SK-N-MC (cell line): ENCODE data around the gene ERICH4.

Experiments
- DNase-seq: peaks from one replicate; pipeline ENCODE4 v3.0.0-alpha.2; 2011; ENCODE audit warnings: low read depth, low spot score
- H3K27ac ChIP-seq: fragments of 200-600 bp; sonication (generic); 2 replicates; pipeline ENCODE4 v1.5.1; 2016; ENCODE audit warnings: mixed run types
- H3K36me3 ChIP-seq: fragments of 200-600 bp; sonication (generic); 2 replicates; pipeline ENCODE4 v1.6.1; 2017; ENCODE audit warnings: antibody characterized with exemption, low read length, mixed read lengths; ENCODE audit not compliant: insufficient read depth
- H3K4me3 ChIP-seq: fragments of 200-600 bp; sonication (generic); 2 replicates; pipeline ENCODE4 v1.5.1; 2016
- H3K9ac ChIP-seq: fragments of 200-600 bp; sonication (generic); 2 replicates; pipeline ENCODE4 v1.8.0; 2017; ENCODE audit warnings: mixed run types, mixed read lengths; ENCODE audit not compliant: insufficient read length
- H3K9me3 ChIP-seq: fragments of 200-600 bp; sonication (generic); 2 replicates; pipeline ENCODE4 v1.6.1; 2017; ENCODE audit warnings: low read depth, mild to moderate bottlenecking, antibody characterized with exemption, low read length, moderate library complexity, mixed read lengths
- EZH2 ChIP-seq: fragments of 200-600 bp; sonication (generic); IDR thresholded peaks from one replicate; pipeline ENCODE4 v1.6.1; 2017; ENCODE audit warnings: antibody characterized with exemption
- FOXP2 ChIP-seq: optimal IDR thresholded peaks from 2 replicates; pipeline ENCODE3; 2011; ENCODE audit warnings: mild to moderate bottlenecking, moderate library complexity; ENCODE audit not compliant: insufficient read depth; ENCODE audit errors: extremely low read length, control extremely low read depth
- POLR2AphosphoS5 ChIP-seq: IDR thresholded peaks from 2 replicates; pipeline ENCODE4 v1.6.1; 2012; ENCODE audit warnings: mild to moderate bottlenecking, low read depth, low read length, borderline replicate concordance

ERICH4 gene

GRCh38 chr19:41411968-41412265, 31.0 kb upstream of the ERICH4 start:
- no peaks in the 10 kb centered on the region for H3K9me3 ChIP-seq

GRCh38 chr19:41412953-41413352, 30.0 kb upstream of the ERICH4 start:
- no peak overlapping the region for H3K27ac ChIP-seq
- TF ChIP-seq EZH2 (no peak), POLR2AphosphoS5 (no peak), FOXP2 (no peak)

More at GRCh38 chr19:41411968-41412265, 31.0 kb upstream of the ERICH4 start:
- no peak overlapping the region for H3K9ac ChIP-seq
- no peak for DNase-seq
- H3K36me3 ChIP-seq: no peaks in the 10 kb centered on the region
- TF ChIP-seq FOXP2 (no peak), POLR2AphosphoS5 (no peak), EZH2 (no peak)
- H3K27ac ChIP-seq: no peak overlapping the region
- H3K4me3 ChIP-seq: no peak overlapping the region

GRCh38 chr19:41413947-41414346, 29.0 kb upstream of the ERICH4 start:
- no peaks in the 10 kb centered on the region for H3K9me3 ChIP-seq
- H3K9ac ChIP-seq: no peak overlapping the region
- TF ChIP-seq POLR2AphosphoS5: no peak
- TF ChIP-seq EZH2: no peak
- TF ChIP-seq FOXP2: no peak
- DNase-seq: no peak
- no peaks in the 10 kb centered on the region; the same call in 1 of the 2 replicates for H3K36me3 ChIP-seq
- no peak overlapping the region for H3K4me3 ChIP-seq
- H3K27ac ChIP-seq: no peak overlapping the region

More at GRCh38 chr19:41412953-41413352, 30.0 kb upstream of the ERICH4 start:
- H3K9me3 ChIP-seq: no peaks in the 10 kb centered on the region
- no peak overlapping the region for H3K9ac ChIP-seq
- DNase-seq: no peak
- H3K4me3 ChIP-seq: no peak overlapping the region
- no peaks in the 10 kb centered on the region for H3K36me3 ChIP-seq

GRCh38 chr19:41414461-41414860, 28.5 kb upstream of the ERICH4 start:
- Histone ChIP-seq H3K36me3 (no peaks in the 10 kb centered on the region; the same call in 1 of the 2 replicates), H3K27ac (no peak overlapping the region), H3K4me3 (no peak overlapping the region), H3K9me3 (no peaks in the 10 kb centered on the region), H3K9ac (no peak overlapping the region)
- DNase-seq: no peak
- TF ChIP-seq EZH2 (no peak), POLR2AphosphoS5 (no peak), FOXP2 (no peak)

GRCh38 chr19:41415154-41415571, 27.8 kb upstream of the ERICH4 start:
- Histone ChIP-seq H3K9ac (no peak overlapping the region), H3K4me3 (no peak overlapping the region), H3K36me3 (no peaks in the 10 kb centered on the region; the same call in 1 of the 2 replicates), H3K27ac (no peak overlapping the region), H3K9me3 (no peaks in the 10 kb centered on the region)
- no peak for DNase-seq
- TF ChIP-seq EZH2: no peak
- TF ChIP-seq FOXP2: no peak
- no peak for TF ChIP-seq POLR2AphosphoS5

- H3K36me3 ChIP-seq: no peaks in the 10 kb centered on the region; the same call in 1 of the 2 replicates
- TF ChIP-seq EZH2 (no peak), FOXP2 (no peak), POLR2AphosphoS5 (no peak)
- no peaks in the 10 kb centered on the region for H3K9me3 ChIP-seq
- H3K4me3 ChIP-seq: no peak overlapping the region
- no peak overlapping the region for H3K27ac ChIP-seq
- no peak overlapping the region for H3K9ac ChIP-seq
- DNase-seq: no peak
Observed at GRCh38 chr19:41416194-41416674, 26.7 kb upstream of the ERICH4 start.

- Histone ChIP-seq H3K4me3 (no peak overlapping the region), H3K36me3 (no peaks in the 10 kb centered on the region; the same call in 1 of the 2 replicates), H3K27ac (no peak overlapping the region), H3K9ac (no peak overlapping the region), H3K9me3 (no peaks in the 10 kb centered on the region)
- DNase-seq: no peak
- TF ChIP-seq POLR2AphosphoS5: no peak
Observed at GRCh38 chr19:41420101-41420880, 22.7 kb upstream of the ERICH4 start.

GRCh38 chr19:41421314-41421713, 21.6 kb upstream of the ERICH4 start:
- Histone ChIP-seq H3K36me3 (no peaks in the 10 kb centered on the region; the same call in 1 of the 2 replicates), H3K9me3 (no peaks in the 10 kb centered on the region), H3K4me3 (no peak overlapping the region), H3K27ac (no peak overlapping the region), H3K9ac (no peak overlapping the region)
- no peak for DNase-seq
- TF ChIP-seq POLR2AphosphoS5: no peak
- no peak for TF ChIP-seq FOXP2
- TF ChIP-seq EZH2: no peak

GRCh38 chr19:41421973-41422372, 21.0 kb upstream of the ERICH4 start:
- H3K9me3 ChIP-seq: no peaks in the 10 kb centered on the region
- H3K36me3 ChIP-seq: no peaks in the 10 kb centered on the region; the same call in 1 of the 2 replicates
- no peak overlapping the region for H3K27ac ChIP-seq
- H3K9ac ChIP-seq: no peak overlapping the region
- TF ChIP-seq POLR2AphosphoS5 (no peak), EZH2 (no peak), FOXP2 (no peak)
- DNase-seq: no peak
- no peak overlapping the region for H3K4me3 ChIP-seq
